Activated T-cell treated with anti-CD3 and anti-CD28 coated beads, Interleukin-2, amount 50 U/mL, for 48 hours (primary cell): ENCODE measurements around the gene PARD6G.

Experiments
- DNase-seq, 2 experiments: peaks; one replicate each; pipeline ENCODE4 v3.0.0-alpha.2; 2020

PARD6G gene

GRCh38 chr18:80210312-80211083 is 36.8 kb downstream of the PARD6G start:
- peak in 1 of 2 experiments; percentile 6 for DNase-seq

GRCh38 chr18:80208620-80209019 is 38.7 kb downstream of the PARD6G start:
- no peak for DNase-seq

GRCh38 chr18:80205294-80205693 is 42.0 kb downstream of the PARD6G start:
- no peak for DNase-seq

GRCh38 chr18:80204142-80204541 is 43.2 kb downstream of the PARD6G start:
- DNase-seq = no peak

GRCh38 chr18:80203249-80203648 is 44.1 kb downstream of the PARD6G start:
- DNase-seq = no peak

- DNase-seq = peak; percentile 55 to 60
Observed at GRCh38 chr18:80202264-80202998, 44.9 kb downstream of the PARD6G start.

- DNase-seq = no peak
Observed at GRCh38 chr18:80201739-80202138, 45.6 kb downstream of the PARD6G start.

- no peak for DNase-seq
Observed at GRCh38 chr18:80200932-80201672, 46.2 kb downstream of the PARD6G start.

- DNase-seq = no peak
Observed at GRCh38 chr18:80200171-80200931, 47.0 kb downstream of the PARD6G start.

- no peak for DNase-seq
Observed at GRCh38 chr18:80198994-80199748, 48.1 kb downstream of the PARD6G start.

GRCh38 chr18:80198391-80198790 is 48.9 kb downstream of the PARD6G start:
- no peak for DNase-seq

GRCh38 chr18:80197528-80197927 is 49.8 kb downstream of the PARD6G start:
- DNase-seq = no peak

GRCh38 chr18:80196528-80197320 is 50.6 kb downstream of the PARD6G start:
- DNase-seq = no peak

GRCh38 chr18:80194874-80195570 is 52.3 kb downstream of the PARD6G start:
- no peak for DNase-seq

GRCh38 chr18:80193701-80194100 is 53.6 kb downstream of the PARD6G start:
- DNase-seq = no peak

- DNase-seq = no peak
Observed at GRCh38 chr18:80192653-80193385, 54.5 kb downstream of the PARD6G start.

GRCh38 chr18:80191907-80192652 is 55.2 kb downstream of the PARD6G start:
- no peak for DNase-seq

GRCh38 chr18:80191264-80191663 is 56.0 kb downstream of the PARD6G start:
- DNase-seq = peak in 1 of 2 experiments; percentile 15

- no peak for DNase-seq
Observed at GRCh38 chr18:80190311-80190710, 57.0 kb downstream of the PARD6G start.
